ENCODE data around the gene SOD2.
"Not testable (repeated sequence)": the region's sequence is repeated elsewhere in the genome, so short reads cannot be mapped to it uniquely, and the experiment has no call there.

SOD2 gene

GRCh38 chr6:159684013-159684304, 9.1 kb downstream of the SOD2 start:
- Histone ChIP-seq H3K27me3 (ENCODE audit: control insufficient read depth, insufficient read depth, low read length) (no peaks in the 10 kb centered on the region), H3K4me1 (ENCODE audit: control insufficient read depth, insufficient read depth, low read length) (no peaks in the 10 kb centered on the region), H3K27ac (ENCODE audit: low read length) (no peak overlapping the region), H3K9me3 (ENCODE audit: control insufficient read depth, insufficient read depth, low read length) (no peaks in the 10 kb centered on the region), H3K36me3 (ENCODE audit: control insufficient read depth, insufficient read depth, low read length) (peaks cover 6% of the 10 kb centered on the region; the same call in 1 of the 2 replicates), H3K4me3 (ENCODE audit: low read length) (no peak overlapping the region)
- WGBS (ENCODE audit: insufficient coverage, insufficient read length), result no CpG with 5 or more reads among the region's 1 CpG
- no peak for DNase-seq (ENCODE audit: low read depth, low spot score)

GRCh38 chr6:159682810-159683209, 10.2 kb downstream of the SOD2 start:
- no peak for DNase-seq (ENCODE audit: low read depth, low spot score)
- Histone ChIP-seq H3K27ac (ENCODE audit: low read length) (no peak overlapping the region), H3K27me3 (ENCODE audit: control insufficient read depth, insufficient read depth, low read length) (no peaks in the 10 kb centered on the region), H3K4me3 (ENCODE audit: low read length) (no peak overlapping the region), H3K36me3 (ENCODE audit: control insufficient read depth, insufficient read depth, low read length) (peaks cover 6% of the 10 kb centered on the region; the same call in 1 of the 2 replicates), H3K4me1 (ENCODE audit: control insufficient read depth, insufficient read depth, low read length) (no peaks in the 10 kb centered on the region), H3K9me3 (ENCODE audit: control insufficient read depth, insufficient read depth, low read length) (no peaks in the 10 kb centered on the region)
- WGBS (ENCODE audit: insufficient coverage, insufficient read length), result no CpG with 5 or more reads among the region's 1 CpG

GRCh38 chr6:159682295-159682694, 10.7 kb downstream of the SOD2 start:
- H3K27ac ChIP-seq (ENCODE audit: low read length), result no peak overlapping the region
- no peaks in the 10 kb centered on the region for H3K4me1 ChIP-seq (ENCODE audit: control insufficient read depth, insufficient read depth, low read length)
- no peaks in the 10 kb centered on the region for H3K9me3 ChIP-seq (ENCODE audit: control insufficient read depth, insufficient read depth, low read length)
- no peak overlapping the region for H3K4me3 ChIP-seq (ENCODE audit: low read length)
- DNase-seq (ENCODE audit: low read depth, low spot score), result no peak
- no CpG with 5 or more reads among the region's 3 CpGs for WGBS (ENCODE audit: insufficient coverage, insufficient read length)
- H3K36me3 ChIP-seq (ENCODE audit: control insufficient read depth, insufficient read depth, low read length), result peaks cover 6% of the 10 kb centered on the region; the same call in 1 of the 2 replicates
- no peaks in the 10 kb centered on the region for H3K27me3 ChIP-seq (ENCODE audit: control insufficient read depth, insufficient read depth, low read length)

- Histone ChIP-seq H3K4me3 (ENCODE audit: low read length) (no peak overlapping the region), H3K4me1 (ENCODE audit: control insufficient read depth, insufficient read depth, low read length) (no peaks in the 10 kb centered on the region), H3K27ac (ENCODE audit: low read length) (no peak overlapping the region), H3K36me3 (ENCODE audit: control insufficient read depth, insufficient read depth, low read length) (peaks cover 3% of the 10 kb centered on the region; the same call in 1 of the 2 replicates), H3K9me3 (ENCODE audit: control insufficient read depth, insufficient read depth, low read length) (no peaks in the 10 kb centered on the region), H3K27me3 (ENCODE audit: control insufficient read depth, insufficient read depth, low read length) (no peaks in the 10 kb centered on the region)
- no CpG with 5 or more reads among the region's 10 CpGs for WGBS (ENCODE audit: insufficient coverage, insufficient read length)
- no peak for DNase-seq (ENCODE audit: low read depth, low spot score)
Measured at GRCh38 chr6:159681191-159681880, 11.7 kb downstream of the SOD2 start.

- Histone ChIP-seq H3K9me3 (ENCODE audit: control insufficient read depth, insufficient read depth, low read length) (no peaks in the 10 kb centered on the region), H3K4me1 (ENCODE audit: control insufficient read depth, insufficient read depth, low read length) (no peaks in the 10 kb centered on the region), H3K27me3 (ENCODE audit: control insufficient read depth, insufficient read depth, low read length) (no peaks in the 10 kb centered on the region), H3K4me3 (ENCODE audit: low read length) (no peak overlapping the region), H3K27ac (ENCODE audit: low read length) (no peak overlapping the region), H3K36me3 (ENCODE audit: control insufficient read depth, insufficient read depth, low read length) (peaks cover 3% of the 10 kb centered on the region; the same call in 1 of the 2 replicates)
- no CpG with 5 or more reads among the region's 3 CpGs for WGBS (ENCODE audit: insufficient coverage, insufficient read length)
- DNase-seq (ENCODE audit: low read depth, low spot score), result no peak
Measured at GRCh38 chr6:159680104-159680503, 12.9 kb downstream of the SOD2 start.

- no peak for DNase-seq (ENCODE audit: low read depth, low spot score)
- Histone ChIP-seq H3K36me3 (ENCODE audit: control insufficient read depth, insufficient read depth, low read length) (peaks cover 3% of the 10 kb centered on the region; the same call in 1 of the 2 replicates), H3K4me1 (ENCODE audit: control insufficient read depth, insufficient read depth, low read length) (no peaks in the 10 kb centered on the region), H3K9me3 (ENCODE audit: control insufficient read depth, insufficient read depth, low read length) (no peaks in the 10 kb centered on the region), H3K27ac (ENCODE audit: low read length) (no peak overlapping the region), H3K27me3 (ENCODE audit: control insufficient read depth, insufficient read depth, low read length) (no peaks in the 10 kb centered on the region), H3K4me3 (ENCODE audit: low read length) (no peak overlapping the region)
- no CpG with 5 or more reads among the region's 5 CpGs for WGBS (ENCODE audit: insufficient coverage, insufficient read length)
Measured at GRCh38 chr6:159679091-159680077, 13.7 kb downstream of the SOD2 start.

- H3K27me3 ChIP-seq (ENCODE audit: control insufficient read depth, insufficient read depth, low read length), result no peaks in the 10 kb centered on the region
- DNase-seq (ENCODE audit: low read depth, low spot score), result no peak
- no peaks in the 10 kb centered on the region for H3K4me1 ChIP-seq (ENCODE audit: control insufficient read depth, insufficient read depth, low read length)
- H3K36me3 ChIP-seq (ENCODE audit: control insufficient read depth, insufficient read depth, low read length), result peaks cover under 1% of the 10 kb centered on the region; the same call in 1 of the 2 replicates
- H3K4me3 ChIP-seq (ENCODE audit: low read length), result no peak overlapping the region
- no CpG with 5 or more reads among the region's 3 CpGs for WGBS (ENCODE audit: insufficient coverage, insufficient read length)
- H3K9me3 ChIP-seq (ENCODE audit: control insufficient read depth, insufficient read depth, low read length), result no peaks in the 10 kb centered on the region
- H3K27ac ChIP-seq (ENCODE audit: low read length), result no peak overlapping the region
Measured at GRCh38 chr6:159678574-159678973, 14.5 kb downstream of the SOD2 start.

GRCh38 chr6:159677506-159678165, 15.4 kb downstream of the SOD2 start:
- no peak for DNase-seq (ENCODE audit: low read depth, low spot score)
- no peaks in the 10 kb centered on the region for H3K36me3 ChIP-seq (ENCODE audit: control insufficient read depth, insufficient read depth, low read length)

GRCh38 chr6:159676890-159677505, 16.0 kb downstream of the SOD2 start:
- Histone ChIP-seq H3K27me3 (ENCODE audit: control insufficient read depth, insufficient read depth, low read length) (no peaks in the 10 kb centered on the region), H3K4me1 (ENCODE audit: control insufficient read depth, insufficient read depth, low read length) (no peaks in the 10 kb centered on the region), H3K27ac (ENCODE audit: low read length) (no peak overlapping the region), H3K36me3 (ENCODE audit: control insufficient read depth, insufficient read depth, low read length) (no peaks in the 10 kb centered on the region), H3K4me3 (ENCODE audit: low read length) (no peak overlapping the region), H3K9me3 (ENCODE audit: control insufficient read depth, insufficient read depth, low read length) (no peaks in the 10 kb centered on the region)
- no peak for DNase-seq (ENCODE audit: low read depth, low spot score)
- no CpG with 5 or more reads among the region's 6 CpGs for WGBS (ENCODE audit: insufficient coverage, insufficient read length)

More at GRCh38 chr6:159677506-159678165, 15.4 kb downstream of the SOD2 start:
- no peak overlapping the region for H3K27ac ChIP-seq (ENCODE audit: low read length)
- H3K27me3 ChIP-seq (ENCODE audit: control insufficient read depth, insufficient read depth, low read length), result no peaks in the 10 kb centered on the region
- no CpG with 5 or more reads among the region's 5 CpGs for WGBS (ENCODE audit: insufficient coverage, insufficient read length)
- H3K4me3 ChIP-seq (ENCODE audit: low read length), result no peak overlapping the region
- H3K9me3 ChIP-seq (ENCODE audit: control insufficient read depth, insufficient read depth, low read length), result no peaks in the 10 kb centered on the region
- no peaks in the 10 kb centered on the region for H3K4me1 ChIP-seq (ENCODE audit: control insufficient read depth, insufficient read depth, low read length)

- WGBS (ENCODE audit: insufficient coverage, insufficient read length), result no CpG with 5 or more reads among the region's 4 CpGs
- H3K9me3 ChIP-seq (ENCODE audit: control insufficient read depth, insufficient read depth, low read length); DNase-seq (ENCODE audit: low read depth, low spot score); H3K36me3 ChIP-seq (ENCODE audit: control insufficient read depth, insufficient read depth, low read length); H3K4me1 ChIP-seq (ENCODE audit: control insufficient read depth, insufficient read depth, low read length); H3K27ac ChIP-seq (ENCODE audit: low read length); H3K27me3 ChIP-seq (ENCODE audit: control insufficient read depth, insufficient read depth, low read length); H3K4me3 ChIP-seq (ENCODE audit: low read length): not testable (repeated sequence)
Measured at GRCh38 chr6:159676236-159676635, 16.8 kb downstream of the SOD2 start.
